Neutrophil (primary cell): ENCODE measurements around the gene BOLA1.

Experiments
- H3K27ac ChIP-seq: fragments of 200-600 bp; sonication (generic); 2 replicates; pipeline ENCODE4 v1.5.1; 2016; ENCODE audit warnings: mild to moderate bottlenecking, moderate library complexity
- H3K27me3 ChIP-seq: fragments of 200-600 bp; sonication (generic); 2 replicates; pipeline ENCODE4 v1.6.0; 2016; ENCODE audit warnings: mild to moderate bottlenecking
- H3K36me3 ChIP-seq: fragments of 200-600 bp; sonication (generic); 2 replicates; pipeline ENCODE4 v1.5.1; 2017
- H3K4me1 ChIP-seq, 2 experiments: fragments of 200-600 bp in 1 of 2; sonication (generic) in 1 of 2; 1 replicate in 1 of 2; 2 replicates in 1 of 2; pipeline versions ENCODE4 v1.5.1 to v1.6.1; 2013 to 2016; ENCODE audit warnings: low read depth in 1 of 2, low read length in 1 of 2, mild to moderate bottlenecking in 1 of 2, moderate library complexity in 1 of 2; ENCODE audit not compliant: control insufficient read depth in 1 of 2, insufficient read depth in 1 of 2
- H3K4me3 ChIP-seq, 2 experiments: fragments of 200-600 bp in 1 of 2; sonication (generic) in 1 of 2; 1 replicate in 1 of 2; 2 replicates in 1 of 2; pipeline ENCODE4 v1.5.1; 2013 to 2016; ENCODE audit warnings: low read depth in 1 of 2, low read length in 1 of 2, mild to moderate bottlenecking in 1 of 2, moderate library complexity in 1 of 2
- H3K9me3 ChIP-seq: fragments of 200-600 bp; sonication (generic); 2 replicates; pipeline ENCODE4 v1.5.1; 2016
- TF ChIP-seq, protein P1 (sequence below): fragments of 200-600 bp; sonication (generic); IDR thresholded peaks from 2 replicates; pipeline ENCODE4 v1.5.1; 2016; ENCODE audit warnings: antibody characterized with exemption

Gene BOLA1

GRCh38 chr1:149877211-149877946, 22.0 kb upstream of the BOLA1 start:
- Histone ChIP-seq H3K27ac (no peak overlapping the region), H3K27me3 (no peaks in the 10 kb centered on the region), H3K36me3 (peaks cover 10% of the 10 kb centered on the region), H3K4me3 (no peak overlapping the region), H3K9me3 (no peaks in the 10 kb centered on the region), H3K4me1 (peaks cover 5 to 8% of the 10 kb centered on the region in 2 experiments)
- TF ChIP-seq, protein P1, sequence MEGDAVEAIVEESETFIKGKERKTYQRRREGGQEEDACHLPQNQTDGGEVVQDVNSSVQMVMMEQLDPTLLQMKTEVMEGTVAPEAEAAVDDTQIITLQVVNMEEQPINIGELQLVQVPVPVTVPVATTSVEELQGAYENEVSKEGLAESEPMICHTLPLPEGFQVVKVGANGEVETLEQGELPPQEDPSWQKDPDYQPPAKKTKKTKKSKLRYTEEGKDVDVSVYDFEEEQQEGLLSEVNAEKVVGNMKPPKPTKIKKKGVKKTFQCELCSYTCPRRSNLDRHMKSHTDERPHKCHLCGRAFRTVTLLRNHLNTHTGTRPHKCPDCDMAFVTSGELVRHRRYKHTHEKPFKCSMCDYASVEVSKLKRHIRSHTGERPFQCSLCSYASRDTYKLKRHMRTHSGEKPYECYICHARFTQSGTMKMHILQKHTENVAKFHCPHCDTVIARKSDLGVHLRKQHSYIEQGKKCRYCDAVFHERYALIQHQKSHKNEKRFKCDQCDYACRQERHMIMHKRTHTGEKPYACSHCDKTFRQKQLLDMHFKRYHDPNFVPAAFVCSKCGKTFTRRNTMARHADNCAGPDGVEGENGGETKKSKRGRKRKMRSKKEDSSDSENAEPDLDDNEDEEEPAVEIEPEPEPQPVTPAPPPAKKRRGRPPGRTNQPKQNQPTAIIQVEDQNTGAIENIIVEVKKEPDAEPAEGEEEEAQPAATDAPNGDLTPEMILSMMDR = no peak

DNA sequence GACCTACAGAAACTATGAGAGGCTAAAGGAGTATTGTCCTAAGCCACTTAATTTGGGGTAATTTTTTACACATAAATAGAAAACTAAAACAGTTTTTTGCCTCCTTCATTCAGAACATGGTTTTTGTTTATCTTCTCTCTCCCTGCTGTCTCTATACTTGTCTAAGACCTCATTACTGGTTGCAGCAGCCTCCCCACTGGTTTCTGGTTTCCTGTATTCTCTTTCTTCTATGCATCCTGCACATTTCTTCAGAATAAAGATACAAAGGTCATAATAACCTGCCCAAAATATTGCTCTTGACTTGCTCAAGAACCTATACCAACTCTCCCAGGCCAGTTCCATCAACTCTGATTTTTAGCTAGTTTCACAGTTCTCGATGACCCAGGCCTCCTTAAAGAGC, 19.8 kb upstream of the BOLA1 start:
- H3K27ac ChIP-seq = no peak overlapping the region
- no peak overlapping the region for H3K4me3 ChIP-seq
- H3K9me3 ChIP-seq = no peaks in the 10 kb centered on the region
- TF ChIP-seq, protein P1 = no peak
- peaks cover 13% of the 10 kb centered on the region for H3K36me3 ChIP-seq
- H3K4me1 ChIP-seq = peaks cover 19 to 30% of the 10 kb centered on the region in 2 experiments
- H3K27me3 ChIP-seq = no peaks in the 10 kb centered on the region

- no peaks in the 10 kb centered on the region for H3K27me3 ChIP-seq
- peaks cover 28 to 38% of the 10 kb centered on the region in 2 experiments for H3K4me1 ChIP-seq
- peak overlapping the region; percentile 65 for H3K27ac ChIP-seq
- peaks cover 7% of the 10 kb centered on the region for H3K9me3 ChIP-seq
- H3K36me3 ChIP-seq = peaks cover 13% of the 10 kb centered on the region
- TF ChIP-seq, protein P1 = no peak
- H3K4me3 ChIP-seq = peak overlapping the region in 1 of 2 experiments; percentile 3
These were observed 17.5 kb upstream of the BOLA1 start for GRCh38 chr1:149881876-149882275.

GRCh38 chr1:149883598-149884247, 15.6 kb upstream of the BOLA1 start:
- Histone ChIP-seq H3K4me3 (peak overlapping the region; percentile 71 to 93), H3K9me3 (peaks cover 14% of the 10 kb centered on the region), H3K27me3 (no peaks in the 10 kb centered on the region), H3K4me1 (peaks cover 32 to 50% of the 10 kb centered on the region in 2 experiments), H3K27ac (peak overlapping the region; percentile 99), H3K36me3 (peaks cover 10% of the 10 kb centered on the region)
- TF ChIP-seq, protein P1 = no peak

DNA sequence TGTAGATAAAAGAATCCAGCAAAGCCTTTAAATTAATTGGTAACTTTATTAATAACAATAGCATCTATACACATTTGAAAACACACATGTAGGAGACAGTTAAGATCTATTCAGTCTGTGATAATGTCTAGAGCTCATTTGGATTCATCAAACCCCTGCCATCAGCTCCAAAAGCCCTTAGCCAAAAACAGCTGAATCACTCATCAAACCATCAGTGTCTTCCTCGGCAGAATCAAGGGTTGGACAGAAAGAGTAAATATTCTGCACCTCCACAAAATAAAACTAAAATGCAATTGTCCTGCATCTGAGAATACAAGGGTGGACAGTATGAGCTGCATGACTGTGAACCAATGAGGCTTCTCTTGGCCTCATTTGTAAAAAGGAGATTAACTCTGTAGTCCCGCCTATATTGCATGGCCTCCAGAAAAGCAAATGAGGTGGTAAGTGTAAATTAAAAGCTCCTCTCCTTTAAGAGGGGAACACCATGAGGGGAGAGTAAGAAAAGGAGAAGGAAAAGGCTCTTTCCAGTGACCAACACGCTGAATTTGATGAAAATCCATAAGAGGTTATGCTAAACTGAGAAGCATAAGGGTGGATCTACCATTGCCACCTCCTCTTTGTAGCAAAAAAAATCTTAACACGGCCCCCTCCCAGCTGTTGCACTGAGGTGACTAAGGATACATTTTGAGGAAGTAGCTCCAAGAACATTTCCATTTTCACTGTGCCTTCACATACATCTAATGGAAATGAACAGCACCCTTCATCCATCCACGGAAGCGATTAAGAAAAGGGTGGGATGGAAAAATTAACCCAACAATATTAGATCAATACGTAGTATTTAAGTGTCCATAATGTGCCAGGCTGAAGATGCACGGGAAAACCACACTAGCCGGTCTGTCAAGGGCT, 14.7 kb upstream of the BOLA1 start:
- TF ChIP-seq, protein P1 = no peak
- Histone ChIP-seq H3K4me3 (peak overlapping the region; percentile 71 to 93), H3K27me3 (no peaks in the 10 kb centered on the region), H3K27ac (peak overlapping the region; percentile 99), H3K4me1 (peaks cover 36 to 57% of the 10 kb centered on the region in 2 experiments), H3K36me3 (peaks cover 10% of the 10 kb centered on the region), H3K9me3 (peaks cover 16% of the 10 kb centered on the region)
